ENCODE measurements around the gene TBPL1. TPM values are rescaled to one million over a fixed set of nuclear protein-coding genes. Genes with fewer than 3 reads are reported as not detected.

The TBPL1 gene
- total RNA-seq, 1 donor from 2014 or later: 13.4 TPM

DNA sequence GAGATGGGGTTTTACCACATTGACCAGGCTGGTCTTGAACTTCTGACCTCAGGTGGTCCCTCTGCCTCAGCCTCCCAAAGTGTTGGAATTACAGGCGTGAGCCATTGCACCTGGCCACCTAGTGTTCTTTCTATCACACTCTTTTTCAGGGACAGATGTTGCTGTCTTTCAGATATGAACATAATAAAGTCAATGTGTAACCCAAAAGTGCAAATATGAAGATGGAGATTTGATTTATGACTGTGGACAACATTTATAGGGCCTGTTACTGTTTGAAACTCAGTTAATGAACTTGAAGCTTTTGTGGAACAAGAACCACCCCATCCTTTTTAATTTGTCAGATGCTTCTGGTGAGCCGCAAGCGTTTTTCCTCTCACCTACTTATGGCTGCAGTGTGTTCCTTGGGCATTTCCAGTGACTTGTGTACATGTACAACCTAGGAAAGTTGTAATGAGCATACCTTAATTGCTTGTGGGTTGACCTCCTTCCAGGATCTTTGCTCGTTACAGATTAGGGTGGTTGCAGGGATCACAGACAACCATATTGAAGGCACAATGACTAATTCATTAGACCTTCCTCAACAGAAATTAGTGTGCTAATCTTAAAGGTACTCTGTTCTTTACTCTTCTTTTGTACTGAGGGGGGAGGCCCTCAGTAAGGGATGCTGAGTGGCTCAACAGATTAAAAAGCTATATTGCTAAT lies 6.8 kb downstream of the TBPL1 start:
- H3K4me1 ChIP-seq: peaks cover 57% of the 10 kb centered on the region
- H3K27ac ChIP-seq (replicated peaks): no peak overlapping the region
- no peak for DNase-seq
- intact Hi-C loops (cut with micrococcal nuclease): no loop called here
- H3K4me3 ChIP-seq: no peak overlapping the region
- no peaks in the 10 kb centered on the region for H3K9me3 ChIP-seq (replicated peaks)
- no peaks in the 10 kb centered on the region for H3K27me3 ChIP-seq (ENCODE audit: low read depth)
- TF ChIP-seq, protein P1, sequence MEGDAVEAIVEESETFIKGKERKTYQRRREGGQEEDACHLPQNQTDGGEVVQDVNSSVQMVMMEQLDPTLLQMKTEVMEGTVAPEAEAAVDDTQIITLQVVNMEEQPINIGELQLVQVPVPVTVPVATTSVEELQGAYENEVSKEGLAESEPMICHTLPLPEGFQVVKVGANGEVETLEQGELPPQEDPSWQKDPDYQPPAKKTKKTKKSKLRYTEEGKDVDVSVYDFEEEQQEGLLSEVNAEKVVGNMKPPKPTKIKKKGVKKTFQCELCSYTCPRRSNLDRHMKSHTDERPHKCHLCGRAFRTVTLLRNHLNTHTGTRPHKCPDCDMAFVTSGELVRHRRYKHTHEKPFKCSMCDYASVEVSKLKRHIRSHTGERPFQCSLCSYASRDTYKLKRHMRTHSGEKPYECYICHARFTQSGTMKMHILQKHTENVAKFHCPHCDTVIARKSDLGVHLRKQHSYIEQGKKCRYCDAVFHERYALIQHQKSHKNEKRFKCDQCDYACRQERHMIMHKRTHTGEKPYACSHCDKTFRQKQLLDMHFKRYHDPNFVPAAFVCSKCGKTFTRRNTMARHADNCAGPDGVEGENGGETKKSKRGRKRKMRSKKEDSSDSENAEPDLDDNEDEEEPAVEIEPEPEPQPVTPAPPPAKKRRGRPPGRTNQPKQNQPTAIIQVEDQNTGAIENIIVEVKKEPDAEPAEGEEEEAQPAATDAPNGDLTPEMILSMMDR (IDR thresholded peaks at IDR 0.05; ENCODE audit: borderline replicate concordance): no peak
- H3K36me3 ChIP-seq: no peaks in the 10 kb centered on the region

- Histone ChIP-seq H3K4me3 (no peak overlapping the region), H3K9me3 (replicated peaks) (no peaks in the 10 kb centered on the region), H3K27ac (replicated peaks) (no peak overlapping the region), H3K27me3 (ENCODE audit: low read depth) (no peaks in the 10 kb centered on the region), H3K36me3 (no peaks in the 10 kb centered on the region), H3K4me1 (peaks cover 58% of the 10 kb centered on the region)
- no peak for DNase-seq
- TF ChIP-seq, protein P1 (IDR thresholded peaks at IDR 0.05; ENCODE audit: borderline replicate concordance): no peak
- intact Hi-C loops (cut with micrococcal nuclease): no loop called here
These were observed 8.8 kb downstream of the TBPL1 start for GRCh38 chr6:133961831-133962230.

- Histone ChIP-seq H3K9me3 (replicated peaks) (no peaks in the 10 kb centered on the region), H3K4me3 (no peak overlapping the region), H3K27ac (replicated peaks) (no peak overlapping the region), H3K36me3 (no peaks in the 10 kb centered on the region), H3K27me3 (ENCODE audit: low read depth) (no peaks in the 10 kb centered on the region), H3K4me1 (peaks cover 48% of the 10 kb centered on the region)
- DNase-seq: no peak
- intact Hi-C loops (cut with micrococcal nuclease): no loop called here
- TF ChIP-seq, protein P1 (IDR thresholded peaks at IDR 0.05; ENCODE audit: borderline replicate concordance): no peak
These were observed 11.0 kb downstream of the TBPL1 start for GRCh38 chr6:133964052-133964451.

DNA sequence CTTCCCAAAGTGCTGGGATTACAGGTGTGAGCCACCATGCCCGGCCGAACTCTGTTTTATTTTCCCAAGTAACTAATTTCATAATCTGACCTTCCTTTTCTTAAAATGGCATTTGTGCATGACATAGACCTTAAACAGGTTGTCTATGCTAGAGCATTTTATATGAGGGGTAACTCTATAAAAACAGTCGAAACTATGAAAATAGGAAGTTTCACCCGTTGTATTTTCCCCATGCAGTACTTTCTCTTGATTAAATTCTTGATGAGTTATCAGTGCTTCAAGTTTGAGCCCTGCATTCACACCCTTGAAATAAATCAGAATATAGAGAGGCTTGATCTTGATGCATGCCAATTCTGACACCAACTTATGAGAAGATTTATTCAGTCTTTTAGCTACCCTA lies 11.7 kb downstream of the TBPL1 start:
- DNase-seq: no peak
- intact Hi-C loops (cut with micrococcal nuclease): no loop called here
- no peak overlapping the region for H3K4me3 ChIP-seq
- H3K4me1 ChIP-seq: peaks cover 50% of the 10 kb centered on the region
- H3K9me3 ChIP-seq (replicated peaks): no peaks in the 10 kb centered on the region
- no peak overlapping the region for H3K27ac ChIP-seq (replicated peaks)
- no peaks in the 10 kb centered on the region for H3K36me3 ChIP-seq
- TF ChIP-seq, protein P1 (IDR thresholded peaks at IDR 0.05; ENCODE audit: borderline replicate concordance): no peak
- H3K27me3 ChIP-seq (ENCODE audit: low read depth): no peaks in the 10 kb centered on the region

- no peak for DNase-seq
- Histone ChIP-seq H3K36me3 (no peaks in the 10 kb centered on the region), H3K4me1 (peaks cover 61% of the 10 kb centered on the region), H3K27me3 (ENCODE audit: low read depth) (no peaks in the 10 kb centered on the region), H3K4me3 (no peak overlapping the region), H3K9me3 (replicated peaks) (no peaks in the 10 kb centered on the region), H3K27ac (replicated peaks) (no peak overlapping the region)
- intact Hi-C loops (cut with micrococcal nuclease): no loop called here
- TF ChIP-seq, protein P1 (IDR thresholded peaks at IDR 0.05; ENCODE audit: borderline replicate concordance): no peak
These were observed 12.9 kb downstream of the TBPL1 start for GRCh38 chr6:133965817-133966360.
